ENCODE data around the gene ZFP42.
"Not testable (repeated sequence)": the region's sequence is repeated elsewhere in the genome, so short reads cannot be mapped to it uniquely, and the experiment has no call there.

The ZFP42 gene

DNA sequence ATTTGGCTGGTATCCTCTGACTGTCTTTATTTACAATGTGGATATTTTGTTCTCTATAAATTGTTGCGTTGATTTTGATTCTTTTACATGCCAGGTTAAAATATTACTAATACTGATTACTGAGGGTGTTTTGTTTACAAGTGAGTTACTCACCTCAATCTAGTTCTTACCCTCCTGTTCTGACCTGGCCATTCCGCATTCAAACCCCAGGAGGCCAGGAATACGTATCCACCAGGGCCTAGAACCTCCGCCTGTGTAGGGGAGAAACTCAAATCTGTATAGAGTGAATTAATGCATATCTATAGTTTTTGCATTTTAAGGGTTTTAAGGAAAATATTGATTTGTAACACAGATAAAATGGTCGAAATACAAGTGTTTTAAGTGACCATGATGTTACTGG is 2.6 kb upstream of the ZFP42 start:
- Histone ChIP-seq H3K4me1 (ENCODE audit: control insufficient read depth, low read length) (no peaks in the 10 kb centered on the region), H3K27ac (ENCODE audit: low read depth, low read length) (no peak overlapping the region), H3K9me2 (replicated peaks; ENCODE audit: control insufficient read depth, low read length) (no peaks in the 10 kb centered on the region), H4K20me1 (ENCODE audit: control insufficient read depth, insufficient read depth, low read depth, low read length) (no peaks in the 10 kb centered on the region), H3K9me3 (ENCODE audit: control insufficient read depth, insufficient read depth, low read length) (no peaks in the 10 kb centered on the region; the same call in 1 of the 2 replicates), H3K79me2 (ENCODE audit: control insufficient read depth, low read length) (no peaks in the 10 kb centered on the region), H3K4me2 (ENCODE audit: low read length) (no peak overlapping the region), H3K27me3 (ENCODE audit: control insufficient read depth, low read length) (no peaks in the 10 kb centered on the region), H3K36me3 (ENCODE audit: control insufficient read depth, low read length) (no peaks in the 10 kb centered on the region), H3F3A (ENCODE audit: control insufficient read depth, insufficient read depth) (no peaks in the 10 kb centered on the region), H3K4me3 (ENCODE audit: low read length) (no peak overlapping the region)
- no peak for TF ChIP-seq EZH2phosphoT487 (IDR thresholded peaks at IDR 0.05; ENCODE audit: borderline replicate concordance, low read length)
- TF ChIP-seq, protein P1, sequence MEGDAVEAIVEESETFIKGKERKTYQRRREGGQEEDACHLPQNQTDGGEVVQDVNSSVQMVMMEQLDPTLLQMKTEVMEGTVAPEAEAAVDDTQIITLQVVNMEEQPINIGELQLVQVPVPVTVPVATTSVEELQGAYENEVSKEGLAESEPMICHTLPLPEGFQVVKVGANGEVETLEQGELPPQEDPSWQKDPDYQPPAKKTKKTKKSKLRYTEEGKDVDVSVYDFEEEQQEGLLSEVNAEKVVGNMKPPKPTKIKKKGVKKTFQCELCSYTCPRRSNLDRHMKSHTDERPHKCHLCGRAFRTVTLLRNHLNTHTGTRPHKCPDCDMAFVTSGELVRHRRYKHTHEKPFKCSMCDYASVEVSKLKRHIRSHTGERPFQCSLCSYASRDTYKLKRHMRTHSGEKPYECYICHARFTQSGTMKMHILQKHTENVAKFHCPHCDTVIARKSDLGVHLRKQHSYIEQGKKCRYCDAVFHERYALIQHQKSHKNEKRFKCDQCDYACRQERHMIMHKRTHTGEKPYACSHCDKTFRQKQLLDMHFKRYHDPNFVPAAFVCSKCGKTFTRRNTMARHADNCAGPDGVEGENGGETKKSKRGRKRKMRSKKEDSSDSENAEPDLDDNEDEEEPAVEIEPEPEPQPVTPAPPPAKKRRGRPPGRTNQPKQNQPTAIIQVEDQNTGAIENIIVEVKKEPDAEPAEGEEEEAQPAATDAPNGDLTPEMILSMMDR (IDR thresholded peaks at IDR 0.05; ENCODE audit: low read depth, low read length, poor library complexity, severe bottlenecking): no peak

DNA sequence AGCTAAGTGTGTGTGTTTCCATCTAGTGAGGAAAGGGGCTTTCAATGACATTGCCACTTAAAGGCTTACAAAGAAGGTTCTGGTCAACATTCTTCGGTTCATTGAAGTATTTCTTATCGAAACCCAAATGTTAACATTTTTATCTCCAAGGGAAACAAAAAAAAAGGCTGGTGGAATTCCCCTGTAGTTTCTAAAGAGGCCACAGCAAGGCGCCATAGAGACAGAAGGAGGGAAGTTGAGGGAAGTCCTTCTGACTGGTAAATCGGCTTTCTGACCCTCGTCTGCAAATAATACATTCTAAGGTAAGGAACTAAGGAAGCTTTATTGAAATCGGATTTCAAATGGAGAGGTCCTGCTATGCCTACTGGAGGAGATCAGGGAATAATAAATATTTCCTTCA is 1.7 kb upstream of the ZFP42 start:
- H3F3A ChIP-seq (ENCODE audit: control insufficient read depth, insufficient read depth): no peaks in the 10 kb centered on the region
- H3K4me1 ChIP-seq (ENCODE audit: control insufficient read depth, low read length): no peaks in the 10 kb centered on the region
- no peaks in the 10 kb centered on the region for H4K20me1 ChIP-seq (ENCODE audit: control insufficient read depth, insufficient read depth, low read depth, low read length)
- no peak overlapping the region for H3K4me2 ChIP-seq (ENCODE audit: low read length)
- H3K79me2 ChIP-seq (ENCODE audit: control insufficient read depth, low read length): no peaks in the 10 kb centered on the region
- H3K4me3 ChIP-seq (ENCODE audit: low read length): no peak overlapping the region
- H3K36me3 ChIP-seq (ENCODE audit: control insufficient read depth, low read length): no peaks in the 10 kb centered on the region
- no peaks in the 10 kb centered on the region; the same call in 1 of the 2 replicates for H3K9me3 ChIP-seq (ENCODE audit: control insufficient read depth, insufficient read depth, low read length)
- no peaks in the 10 kb centered on the region for H3K9me2 ChIP-seq (replicated peaks; ENCODE audit: control insufficient read depth, low read length)
- H3K27ac ChIP-seq (ENCODE audit: low read depth, low read length): no peak overlapping the region
- TF ChIP-seq, protein P1 (IDR thresholded peaks at IDR 0.05; ENCODE audit: low read depth, low read length, poor library complexity, severe bottlenecking): peak; percentile 34
- no peak for TF ChIP-seq EZH2phosphoT487 (IDR thresholded peaks at IDR 0.05; ENCODE audit: borderline replicate concordance, low read length)
- H3K27me3 ChIP-seq (ENCODE audit: control insufficient read depth, low read length): no peaks in the 10 kb centered on the region

GRCh38 chr4:187996502-187997177 is 1.1 kb downstream of the ZFP42 start:
- H3K4me1 ChIP-seq (ENCODE audit: control insufficient read depth, low read length): no peaks in the 10 kb centered on the region
- no peaks in the 10 kb centered on the region for H3K9me2 ChIP-seq (replicated peaks; ENCODE audit: control insufficient read depth, low read length)
- H3K36me3 ChIP-seq (ENCODE audit: control insufficient read depth, low read length): no peaks in the 10 kb centered on the region
- H3K27ac ChIP-seq (ENCODE audit: low read depth, low read length): no peak overlapping the region
- H3K79me2 ChIP-seq (ENCODE audit: control insufficient read depth, low read length): no peaks in the 10 kb centered on the region
- no peaks in the 10 kb centered on the region for H3K27me3 ChIP-seq (ENCODE audit: control insufficient read depth, low read length)
- TF ChIP-seq, protein P1 (IDR thresholded peaks at IDR 0.05; ENCODE audit: low read depth, low read length, poor library complexity, severe bottlenecking): no peak
- no peak overlapping the region for H3K4me3 ChIP-seq (ENCODE audit: low read length)
- no peak overlapping the region for H3K4me2 ChIP-seq (ENCODE audit: low read length)
- no peaks in the 10 kb centered on the region for H3F3A ChIP-seq (ENCODE audit: control insufficient read depth, insufficient read depth)
- no peaks in the 10 kb centered on the region for H4K20me1 ChIP-seq (ENCODE audit: control insufficient read depth, insufficient read depth, low read depth, low read length)
- H3K9me3 ChIP-seq (ENCODE audit: control insufficient read depth, insufficient read depth, low read length): no peaks in the 10 kb centered on the region; the same call in 1 of the 2 replicates

DNA sequence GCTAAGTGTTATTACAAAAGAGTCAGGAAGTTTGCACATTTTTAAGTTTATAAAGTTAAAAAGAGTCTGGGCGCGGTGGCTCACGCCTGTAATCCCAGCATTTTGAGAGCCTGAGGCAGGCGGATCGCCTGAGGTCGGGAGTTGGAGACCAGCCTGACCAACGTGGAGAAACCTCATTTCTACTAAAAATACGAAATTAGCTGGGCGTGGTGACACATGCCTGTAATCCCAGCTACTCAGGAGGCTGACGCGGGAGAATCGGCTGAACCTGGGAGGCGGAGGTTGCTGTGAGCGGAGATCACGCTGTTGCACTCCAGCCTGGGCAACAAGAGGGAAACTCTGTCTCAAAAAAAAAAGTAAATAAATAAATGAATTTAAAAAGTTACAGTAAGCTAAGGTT is 2.4 kb downstream of the ZFP42 start:
- not testable (repeated sequence) for H3K9me3 ChIP-seq (ENCODE audit: control insufficient read depth, insufficient read depth, low read length); H3K79me2 ChIP-seq (ENCODE audit: control insufficient read depth, low read length); H3F3A ChIP-seq (ENCODE audit: control insufficient read depth, insufficient read depth); H3K4me2 ChIP-seq (ENCODE audit: low read length); H3K9me2 ChIP-seq (replicated peaks; ENCODE audit: control insufficient read depth, low read length); H3K4me1 ChIP-seq (ENCODE audit: control insufficient read depth, low read length); H3K36me3 ChIP-seq (ENCODE audit: control insufficient read depth, low read length); H4K20me1 ChIP-seq (ENCODE audit: control insufficient read depth, insufficient read depth, low read depth, low read length); H3K27ac ChIP-seq (ENCODE audit: low read depth, low read length); H3K27me3 ChIP-seq (ENCODE audit: control insufficient read depth, low read length); H3K4me3 ChIP-seq (ENCODE audit: low read length)
